Uterus (tissue), 4 donors: Measurements from ENCODE around the gene JPT2. TPM values are rescaled to one million over a fixed set of nuclear protein-coding genes. Genes with fewer than 3 reads are reported as not detected.
A peak's percentile ranks its signal among the peaks of the same experiment; 100 is the strongest.

Experiments
- DNase-seq, 2 donors: peaks; one replicate each; pipeline ENCODE4 v3.0.0-alpha.2; 2019 to 2020
- H3K27ac ChIP-seq, 2 donors: fragments of 200-600 bp; sonication (generic); 1 replicate in 1 of 2; 2 replicates in 1 of 2; pipeline ENCODE4 v1.5.1; 2016 to 2018
- H3K27me3 ChIP-seq, 2 donors: fragments of 200-600 bp; sonication (generic); one replicate each; pipeline ENCODE4 v1.5.1; 2018 to 2019; ENCODE audit warnings: control low read depth in 1 of 2
- H3K36me3 ChIP-seq, 2 donors: fragments of 200-600 bp; sonication (generic); one replicate each; pipeline ENCODE4 v1.5.1; 2019; ENCODE audit warnings: control low read depth in 1 of 2
- H3K4me1 ChIP-seq, 2 donors: fragments of 200-600 bp; sonication (generic); one replicate each; pipeline ENCODE4 v1.5.1; 2018 to 2019; ENCODE audit warnings: control low read depth in 1 of 2
- H3K4me3 ChIP-seq, 2 donors: fragments of 200-600 bp; sonication (generic); 1 replicate in 1 of 2; 2 replicates in 1 of 2; pipeline ENCODE4 v1.5.1; 2018 to 2019; ENCODE audit warnings: mild to moderate bottlenecking in 1 of 2
- H3K9me3 ChIP-seq, 2 donors: fragments of 200-600 bp; sonication (generic); one replicate each; pipeline ENCODE4 v1.5.1; 2019; ENCODE audit warnings: control low read depth in 1 of 2
- CTCF ChIP-seq, 4 experiments: fragments of 200-600 bp in 2 of 4; fragments of 450-650 bp in 2 of 4; sonication (generic) in 2 of 4; IDR thresholded peaks; one replicate each; pipeline ENCODE4 v1.5.1; 2016 to 2019; ENCODE audit warnings: antibody characterized with exemption in 4 of 4, mild to moderate bottlenecking in 2 of 4, moderate library complexity in 1 of 4
- POLR2A ChIP-seq, 2 donors: fragments of 450-650 bp; IDR thresholded peaks; one replicate each; pipeline ENCODE4 v1.6.1; 2016; ENCODE audit warnings: antibody characterized with exemption in 2 of 2, mild to moderate bottlenecking in 1 of 2, moderate library complexity in 1 of 2
- intact Hi-C: fragments of 100-400 bp; cut with DNase I; formaldehyde crosslinking; loops from one replicate; pipeline ENCODE4 v1.15.1; 2023; ENCODE audit warnings: low total_unique reads
- total RNA-seq, 4 donors: library from RNA; depleted of rRNA in 3 of 4; stranded (reverse); fragments of >200 nt in 3 of 4; gene quantifications; one replicate each; pipeline versions ENCODE4 v1.1.0 to v1.2.4, GENCODE V29; 2014 to 2023
- donor health status: DM: yes; HTN: yes; CAD: no.

JPT2 gene
- total RNA-seq: 10 to 100 TPM; 10.6 to 59.0 (median 39.6) TPM

GRCh38 chr16:1677942-1678499 lies at the start of gene JPT2:
TSS of gene JPT2 (plus strand) at chr16:1678279. CDS start at chr16:1678313, 34 bp downstream.
- peak; percentile 96 for DNase-seq
- H3K27ac ChIP-seq: peak within 1 kb of the TSS in 1 of 2 donors; percentile 76
- H3K4me1 ChIP-seq: peaks cover 0 to 6% of the 10 kb centered on the region in 2 donors
- no peaks in the 10 kb centered on the region for H3K36me3 ChIP-seq
- intact Hi-C loops: no loop called here
- TF ChIP-seq CTCF (IDR thresholded peaks at IDR 0.05): peak in 3 of 4 experiments; percentile 2 to 28 (median 14)
- peak; percentile 44 to 70 for TF ChIP-seq POLR2A (IDR thresholded peaks at IDR 0.05)
- H3K9me3 ChIP-seq: no peaks in the 10 kb centered on the region
- H3K4me3 ChIP-seq: peak within 1 kb of the TSS; percentile 18 to 95
- no peaks in the 10 kb centered on the region for H3K27me3 ChIP-seq

GRCh38 chr16:1630450-1631213 lies 47.4 kb upstream of the JPT2 start:
- H3K36me3 ChIP-seq: no peaks in the 10 kb centered on the region

GRCh38 chr16:1631230-1631629 lies 46.8 kb upstream of the JPT2 start:
- H3K27ac ChIP-seq: no peak overlapping the region
- no peaks in the 10 kb centered on the region for H3K36me3 ChIP-seq
- TF ChIP-seq POLR2A (IDR thresholded peaks at IDR 0.05): no peak
- intact Hi-C loops: no loop called here
- H3K27me3 ChIP-seq: no peaks in the 10 kb centered on the region
- H3K9me3 ChIP-seq: no peaks in the 10 kb centered on the region
- H3K4me3 ChIP-seq: no peak overlapping the region
- H3K4me1 ChIP-seq: no peaks in the 10 kb centered on the region
- no peak for DNase-seq

More at GRCh38 chr16:1630450-1631213, 47.4 kb upstream of the JPT2 start:
- TF ChIP-seq POLR2A (IDR thresholded peaks at IDR 0.05): no peak
- no peak for TF ChIP-seq CTCF (IDR thresholded peaks at IDR 0.05)
- no peak for DNase-seq
- Histone ChIP-seq H3K27ac (no peak overlapping the region), H3K27me3 (no peaks in the 10 kb centered on the region), H3K4me3 (no peak overlapping the region), H3K9me3 (no peaks in the 10 kb centered on the region), H3K4me1 (no peaks in the 10 kb centered on the region)
- intact Hi-C loops: no loop called here

- intact Hi-C loops: no loop called here
- Histone ChIP-seq H3K27me3 (no peaks in the 10 kb centered on the region), H3K27ac (no peak overlapping the region), H3K4me1 (no peaks in the 10 kb centered on the region), H3K9me3 (no peaks in the 10 kb centered on the region), H3K4me3 (no peak overlapping the region), H3K36me3 (no peaks in the 10 kb centered on the region)
- no peak for TF ChIP-seq POLR2A (IDR thresholded peaks at IDR 0.05)
- no peak for TF ChIP-seq CTCF (IDR thresholded peaks at IDR 0.05)
- DNase-seq: no peak
These were observed 46.0 kb upstream of the JPT2 start for GRCh38 chr16:1631931-1632637.

- no peaks in the 10 kb centered on the region for H3K4me1 ChIP-seq
- DNase-seq: no peak
- H3K4me3 ChIP-seq: no peak overlapping the region
- H3K27ac ChIP-seq: no peak overlapping the region
- no peaks in the 10 kb centered on the region for H3K27me3 ChIP-seq
- no peaks in the 10 kb centered on the region for H3K36me3 ChIP-seq
- no peaks in the 10 kb centered on the region for H3K9me3 ChIP-seq
- TF ChIP-seq POLR2A (IDR thresholded peaks at IDR 0.05) (no peak), CTCF (IDR thresholded peaks at IDR 0.05) (no peak)
- intact Hi-C loops: no loop called here
These were observed 45.5 kb upstream of the JPT2 start for GRCh38 chr16:1632638-1632970.
